Measurements from ENCODE around the gene ISCA2.
"Not testable (repeated sequence)": the region's sequence is repeated elsewhere in the genome, so short reads cannot be mapped to it uniquely, and the experiment has no call there.

Gene ISCA2

GRCh38 chr14:74531467-74531866, 37.9 kb downstream of the ISCA2 start:
- Histone ChIP-seq H3K9me3 (ENCODE audit: insufficient read depth, low read length, severe bottlenecking) (no peaks in the 10 kb centered on the region), H2AFZ (ENCODE audit: low read depth, low read length) (no peak overlapping the region), H3K4me3 (ENCODE audit: low read depth in 1 of 2, low read length in 2 of 2) (no peak overlapping the region), H4K20me1 (ENCODE audit: insufficient read depth, low read length) (no peaks in the 10 kb centered on the region), H3K4me1 (ENCODE audit: insufficient read depth, low read length) (no peaks in the 10 kb centered on the region), H3K9ac (ENCODE audit: low read depth, low read length) (no peak overlapping the region), H3K36me3 (ENCODE audit: insufficient read depth, low read length) (no peaks in the 10 kb centered on the region), H3K27ac (ENCODE audit: low read length) (no peak overlapping the region), H3K79me2 (ENCODE audit: insufficient read depth, low read length) (no peaks in the 10 kb centered on the region), H3K27me3 (ENCODE audit: insufficient read depth, low read length, poor library complexity) (no peaks in the 10 kb centered on the region), H3K4me2 (ENCODE audit: insufficient read depth, low read length) (no peak overlapping the region)
- TF ChIP-seq EZH2 (IDR thresholded peaks at IDR 0.05; ENCODE audit: borderline replicate concordance, low read depth, low read length, severe bottlenecking) (no peak), CTCF (IDR thresholded peaks at IDR 0.05; ENCODE audit: borderline replicate concordance, extremely low read depth, low read length, poor library complexity, severe bottlenecking) (no peak)
- no peak for DNase-seq
- ATAC-seq (ENCODE audit: insufficient read depth, low read depth): no peak

GRCh38 chr14:74532246-74532645, 38.7 kb downstream of the ISCA2 start:
- H2AFZ ChIP-seq (ENCODE audit: low read depth, low read length): no peak overlapping the region
- no peak overlapping the region for H3K9ac ChIP-seq (ENCODE audit: low read depth, low read length)
- H3K9me3 ChIP-seq (ENCODE audit: insufficient read depth, low read length, severe bottlenecking): no peaks in the 10 kb centered on the region
- ATAC-seq (ENCODE audit: insufficient read depth, low read depth) (no peak), DNase-seq (no peak)
- no peaks in the 10 kb centered on the region for H3K4me1 ChIP-seq (ENCODE audit: insufficient read depth, low read length)
- H4K20me1 ChIP-seq (ENCODE audit: insufficient read depth, low read length): no peaks in the 10 kb centered on the region
- no peaks in the 10 kb centered on the region for H3K79me2 ChIP-seq (ENCODE audit: insufficient read depth, low read length)
- H3K4me2 ChIP-seq (ENCODE audit: insufficient read depth, low read length): no peak overlapping the region
- no peaks in the 10 kb centered on the region for H3K36me3 ChIP-seq (ENCODE audit: insufficient read depth, low read length)
- TF ChIP-seq EZH2 (IDR thresholded peaks at IDR 0.05; ENCODE audit: borderline replicate concordance, low read depth, low read length, severe bottlenecking) (no peak), CTCF (IDR thresholded peaks at IDR 0.05; ENCODE audit: borderline replicate concordance, extremely low read depth, low read length, poor library complexity, severe bottlenecking) (no peak)
- H3K27me3 ChIP-seq (ENCODE audit: insufficient read depth, low read length, poor library complexity): no peaks in the 10 kb centered on the region
- no peak overlapping the region for H3K4me3 ChIP-seq (ENCODE audit: low read depth in 1 of 2, low read length in 2 of 2)
- no peak overlapping the region for H3K27ac ChIP-seq (ENCODE audit: low read length)

- no peak overlapping the region for H3K4me2 ChIP-seq (ENCODE audit: insufficient read depth, low read length)
- DNase-seq (no peak), ATAC-seq (ENCODE audit: insufficient read depth, low read depth) (no peak)
- no peaks in the 10 kb centered on the region for H4K20me1 ChIP-seq (ENCODE audit: insufficient read depth, low read length)
- no peaks in the 10 kb centered on the region for H3K79me2 ChIP-seq (ENCODE audit: insufficient read depth, low read length)
- no peaks in the 10 kb centered on the region for H3K9me3 ChIP-seq (ENCODE audit: insufficient read depth, low read length, severe bottlenecking)
- H3K36me3 ChIP-seq (ENCODE audit: insufficient read depth, low read length): no peaks in the 10 kb centered on the region
- H3K4me1 ChIP-seq (ENCODE audit: insufficient read depth, low read length): no peaks in the 10 kb centered on the region
- H3K27ac ChIP-seq (ENCODE audit: low read length): no peak overlapping the region
- H3K9ac ChIP-seq (ENCODE audit: low read depth, low read length): no peak overlapping the region
- no peaks in the 10 kb centered on the region for H3K27me3 ChIP-seq (ENCODE audit: insufficient read depth, low read length, poor library complexity)
- H3K4me3 ChIP-seq (ENCODE audit: low read depth in 1 of 2, low read length in 2 of 2): no peak overlapping the region
- no peak overlapping the region for H2AFZ ChIP-seq (ENCODE audit: low read depth, low read length)
- TF ChIP-seq EZH2 (IDR thresholded peaks at IDR 0.05; ENCODE audit: borderline replicate concordance, low read depth, low read length, severe bottlenecking) (no peak), CTCF (IDR thresholded peaks at IDR 0.05; ENCODE audit: borderline replicate concordance, extremely low read depth, low read length, poor library complexity, severe bottlenecking) (no peak)
Observed at GRCh38 chr14:74533576-74533975, 40.0 kb downstream of the ISCA2 start.

- no peak for ATAC-seq (ENCODE audit: insufficient read depth, low read depth)
- Histone ChIP-seq H4K20me1 (ENCODE audit: insufficient read depth, low read length) (no peaks in the 10 kb centered on the region), H3K27ac (ENCODE audit: low read length) (no peak overlapping the region), H3K27me3 (ENCODE audit: insufficient read depth, low read length, poor library complexity) (no peaks in the 10 kb centered on the region), H3K36me3 (ENCODE audit: insufficient read depth, low read length) (no peaks in the 10 kb centered on the region), H3K9me3 (ENCODE audit: insufficient read depth, low read length, severe bottlenecking) (no peaks in the 10 kb centered on the region), H3K4me3 (ENCODE audit: low read depth in 1 of 2, low read length in 2 of 2) (no peak overlapping the region), H3K4me2 (ENCODE audit: insufficient read depth, low read length) (no peak overlapping the region), H2AFZ (ENCODE audit: low read depth, low read length) (no peak overlapping the region), H3K9ac (ENCODE audit: low read depth, low read length) (no peak overlapping the region), H3K4me1 (ENCODE audit: insufficient read depth, low read length) (no peaks in the 10 kb centered on the region), H3K79me2 (ENCODE audit: insufficient read depth, low read length) (no peaks in the 10 kb centered on the region)
- no peak for DNase-seq
- no peak for TF ChIP-seq EZH2 (IDR thresholded peaks at IDR 0.05; ENCODE audit: borderline replicate concordance, low read depth, low read length, severe bottlenecking)
Observed at GRCh38 chr14:74535756-74536325, 42.3 kb downstream of the ISCA2 start.

- H3K27ac ChIP-seq (ENCODE audit: low read length); H3K4me2 ChIP-seq (ENCODE audit: insufficient read depth, low read length); H3K27me3 ChIP-seq (ENCODE audit: insufficient read depth, low read length, poor library complexity); H4K20me1 ChIP-seq (ENCODE audit: insufficient read depth, low read length); H3K9me3 ChIP-seq (ENCODE audit: insufficient read depth, low read length, severe bottlenecking); ATAC-seq (ENCODE audit: insufficient read depth, low read depth); H3K79me2 ChIP-seq (ENCODE audit: insufficient read depth, low read length); H2AFZ ChIP-seq (ENCODE audit: low read depth, low read length); H3K9ac ChIP-seq (ENCODE audit: low read depth, low read length); H3K4me1 ChIP-seq (ENCODE audit: insufficient read depth, low read length); H3K36me3 ChIP-seq (ENCODE audit: insufficient read depth, low read length); DNase-seq; H3K4me3 ChIP-seq (ENCODE audit: low read depth in 1 of 2, low read length in 2 of 2): not testable (repeated sequence)
Observed at GRCh38 chr14:74536336-74536735, 42.8 kb downstream of the ISCA2 start.
